ENCODE measurements around the gene ST3GAL2. TPM values are rescaled to one million over a fixed set of nuclear protein-coding genes. Genes with fewer than 3 reads are reported as not detected.
"Not testable (repeated sequence)": the region's sequence is repeated elsewhere in the genome, so short reads cannot be mapped to it uniquely, and the experiment has no call there.

The ST3GAL2 gene
- total RNA-seq, 1 experiment from 2014 or later = 9.7 TPM

DNA sequence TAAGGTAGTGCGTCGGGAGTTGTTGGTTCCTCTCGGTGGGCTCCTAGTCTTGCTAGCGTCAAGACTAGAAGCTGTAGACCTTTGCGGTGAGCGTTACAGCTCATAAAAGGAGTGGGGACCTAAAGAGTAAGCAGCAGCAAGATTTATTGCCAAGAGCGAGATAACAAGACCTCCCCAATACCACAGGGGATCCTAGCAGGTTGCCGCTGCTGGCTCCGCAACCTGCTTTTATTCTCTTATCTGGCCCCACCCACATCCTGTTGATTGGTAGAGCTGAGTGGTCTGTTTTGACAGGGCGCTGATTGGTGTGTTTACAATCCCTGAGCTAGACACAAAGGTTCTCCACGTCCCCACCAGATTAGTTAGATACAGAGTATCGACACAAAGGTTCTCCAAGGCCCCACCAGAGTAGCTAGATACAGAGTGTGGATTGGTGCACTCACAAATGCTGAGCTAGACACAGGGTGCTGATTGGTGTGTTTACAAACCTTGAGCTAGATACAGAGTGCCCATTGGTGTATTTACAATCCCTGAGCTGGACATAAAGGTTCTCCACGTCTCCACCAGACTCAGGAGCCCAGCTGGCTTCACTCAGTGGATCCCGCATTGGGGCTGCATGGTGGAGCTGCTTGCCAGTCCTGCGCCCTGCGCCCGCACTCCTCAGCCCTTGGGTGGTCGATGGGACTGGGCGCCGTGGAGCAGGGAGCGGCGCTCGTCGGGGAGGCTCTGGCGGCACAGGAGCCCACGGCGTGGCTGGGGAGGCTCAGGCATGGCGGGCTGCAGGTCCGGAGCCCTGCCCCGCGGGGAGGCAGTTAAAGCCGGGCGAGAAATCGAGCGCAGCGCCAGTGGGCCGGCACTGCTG, 11.5 kb upstream of the ST3GAL2 start:
- Mint-ChIP-seq H3K4me1 (ENCODE audit: low read depth, unreplicated experiment) (peaks cover 17% of the 10 kb centered on the region), H3K36me3 (ENCODE audit: insufficient read depth, unreplicated experiment) (peaks cover 17% of the 10 kb centered on the region)
- DNase-seq; H3K27ac Mint-ChIP-seq (ENCODE audit: unreplicated experiment); H3K4me3 Mint-ChIP-seq (ENCODE audit: low read depth, unreplicated experiment); H3K27me3 Mint-ChIP-seq (ENCODE audit: unreplicated experiment); BruUV-seq (replicated peaks); intact Hi-C loops (cut with micrococcal nuclease; ENCODE audit: unreplicated experiment); H3K9me3 Mint-ChIP-seq (ENCODE audit: low read depth, unreplicated experiment): not testable (repeated sequence)
- CTCF ChIA-PET = interaction anchor here (1.3 kb wide), 1 partner anchor 70 kb away, joined by 6 read pairs; no protein-coding TSS in a partner anchor

DNA sequence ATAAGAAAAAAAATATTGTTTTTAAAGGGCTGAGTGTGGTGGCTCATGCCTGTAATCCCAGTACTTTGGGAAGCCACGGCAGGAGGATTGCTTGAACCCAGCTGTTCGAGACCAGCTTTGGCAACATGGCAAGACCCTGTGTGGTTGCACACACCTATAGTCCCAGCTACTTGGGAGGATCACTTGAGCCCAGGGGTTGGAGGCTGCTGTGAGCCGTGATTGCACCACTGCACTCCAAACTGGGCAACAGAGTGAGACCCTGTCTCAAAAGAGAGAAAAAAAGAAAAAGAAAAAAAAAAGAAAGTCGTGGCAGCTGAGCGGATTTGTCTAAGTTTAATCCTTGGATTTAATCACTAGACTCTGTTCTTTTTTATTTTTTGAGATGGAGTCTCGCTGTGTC, 9.2 kb upstream of the ST3GAL2 start:
- Mint-ChIP-seq H3K4me1 (ENCODE audit: low read depth, unreplicated experiment) (peaks cover 14% of the 10 kb centered on the region), H3K27ac (ENCODE audit: unreplicated experiment) (no peak overlapping the region), H3K36me3 (ENCODE audit: insufficient read depth, unreplicated experiment) (no peaks in the 10 kb centered on the region), H3K4me3 (ENCODE audit: low read depth, unreplicated experiment) (no peak overlapping the region), H3K9me3 (ENCODE audit: low read depth, unreplicated experiment) (no peaks in the 10 kb centered on the region), H3K27me3 (ENCODE audit: unreplicated experiment) (no peaks in the 10 kb centered on the region)
- no TSS peak for BruUV-seq (replicated peaks)
- no peak for DNase-seq
- TF ChIP-seq, protein P1, sequence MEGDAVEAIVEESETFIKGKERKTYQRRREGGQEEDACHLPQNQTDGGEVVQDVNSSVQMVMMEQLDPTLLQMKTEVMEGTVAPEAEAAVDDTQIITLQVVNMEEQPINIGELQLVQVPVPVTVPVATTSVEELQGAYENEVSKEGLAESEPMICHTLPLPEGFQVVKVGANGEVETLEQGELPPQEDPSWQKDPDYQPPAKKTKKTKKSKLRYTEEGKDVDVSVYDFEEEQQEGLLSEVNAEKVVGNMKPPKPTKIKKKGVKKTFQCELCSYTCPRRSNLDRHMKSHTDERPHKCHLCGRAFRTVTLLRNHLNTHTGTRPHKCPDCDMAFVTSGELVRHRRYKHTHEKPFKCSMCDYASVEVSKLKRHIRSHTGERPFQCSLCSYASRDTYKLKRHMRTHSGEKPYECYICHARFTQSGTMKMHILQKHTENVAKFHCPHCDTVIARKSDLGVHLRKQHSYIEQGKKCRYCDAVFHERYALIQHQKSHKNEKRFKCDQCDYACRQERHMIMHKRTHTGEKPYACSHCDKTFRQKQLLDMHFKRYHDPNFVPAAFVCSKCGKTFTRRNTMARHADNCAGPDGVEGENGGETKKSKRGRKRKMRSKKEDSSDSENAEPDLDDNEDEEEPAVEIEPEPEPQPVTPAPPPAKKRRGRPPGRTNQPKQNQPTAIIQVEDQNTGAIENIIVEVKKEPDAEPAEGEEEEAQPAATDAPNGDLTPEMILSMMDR (IDR thresholded peaks at IDR 0.05; ENCODE audit: unreplicated experiment) = no peak
- CTCF ChIA-PET = no interaction called here
- intact Hi-C loops (cut with micrococcal nuclease; ENCODE audit: unreplicated experiment) = no loop called here

DNA sequence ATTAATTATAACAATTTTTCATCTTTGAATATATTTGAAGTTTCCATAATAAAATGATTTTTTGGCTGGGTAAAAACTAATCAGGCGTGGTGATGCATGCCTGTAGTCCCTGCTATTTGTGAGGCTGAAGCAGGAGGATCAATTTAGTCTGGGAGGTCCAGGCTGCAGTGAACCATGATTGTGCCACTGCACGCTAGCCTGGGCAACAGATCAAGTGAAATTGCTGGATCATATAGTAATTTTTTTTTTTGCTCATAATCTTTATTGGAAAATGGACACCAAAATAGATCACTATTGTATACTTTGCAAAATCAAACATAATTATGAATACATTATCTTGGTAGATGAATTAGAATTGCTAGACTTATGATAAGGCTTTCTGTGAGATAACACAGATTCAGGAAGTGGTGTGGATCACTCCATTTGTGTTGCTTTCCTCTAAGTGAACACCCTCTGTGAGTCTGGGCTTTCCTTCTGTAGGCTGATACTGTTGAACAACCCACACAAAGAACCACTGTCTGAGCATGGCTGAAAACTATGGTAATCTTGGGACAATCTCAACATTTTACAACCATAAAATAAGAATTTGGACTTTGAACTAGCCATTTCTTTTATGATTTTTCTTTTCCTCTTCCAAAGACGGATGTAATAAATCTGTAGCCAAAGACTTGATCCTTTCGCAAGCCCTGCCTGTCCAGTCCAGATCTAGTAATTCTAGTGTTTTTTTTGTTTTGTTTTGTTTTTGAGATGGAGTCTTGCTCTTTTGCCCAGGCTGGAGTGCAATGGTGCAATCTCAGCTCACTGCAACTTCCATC, 5.6 kb upstream of the ST3GAL2 start:
- intact Hi-C loops (cut with micrococcal nuclease; ENCODE audit: unreplicated experiment) = loop anchor here (5.0 kb wide), 1 partner anchor 62 kb away; no protein-coding TSS in a partner anchor
- no TSS peak for BruUV-seq (replicated peaks)
- no peak overlapping the region for H3K27ac Mint-ChIP-seq (ENCODE audit: unreplicated experiment)

DNA sequence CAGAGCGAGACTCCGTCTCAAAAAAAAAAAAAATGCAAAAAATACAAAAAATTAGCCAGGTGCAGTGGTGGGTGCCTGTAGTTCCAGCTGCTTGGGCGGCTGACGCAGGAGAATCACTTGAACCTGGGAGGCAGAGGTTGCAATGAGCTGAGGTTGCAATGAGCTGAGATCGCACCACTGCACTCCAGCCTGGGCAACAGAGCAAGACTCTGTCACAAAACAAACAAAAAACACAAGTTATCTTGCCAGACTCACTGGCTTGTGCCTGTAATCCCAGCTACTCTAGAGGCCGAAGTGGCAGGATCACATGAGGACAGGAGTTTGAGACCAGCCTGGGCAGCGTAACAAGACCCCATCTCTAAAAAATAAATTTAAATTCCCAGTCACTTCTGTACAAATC, 3.4 kb upstream of the ST3GAL2 start:
- Mint-ChIP-seq H3K27ac (ENCODE audit: unreplicated experiment) (no peak overlapping the region), H3K9me3 (ENCODE audit: low read depth, unreplicated experiment) (no peaks in the 10 kb centered on the region), H3K4me3 (ENCODE audit: low read depth, unreplicated experiment) (no peak overlapping the region), H3K4me1 (ENCODE audit: low read depth, unreplicated experiment) (peaks cover 21% of the 10 kb centered on the region), H3K27me3 (ENCODE audit: unreplicated experiment) (no peaks in the 10 kb centered on the region), H3K36me3 (ENCODE audit: insufficient read depth, unreplicated experiment) (peaks cover 22% of the 10 kb centered on the region)
- CTCF ChIA-PET = interaction anchor here (0.7 kb wide), 1 partner anchor 29 kb away, joined by 3 read pairs; no protein-coding TSS in a partner anchor
- DNase-seq = no peak
- TF ChIP-seq, protein P1 (IDR thresholded peaks at IDR 0.05; ENCODE audit: unreplicated experiment) = no peak
- intact Hi-C loops (cut with micrococcal nuclease; ENCODE audit: unreplicated experiment) = loop anchor here (5.0 kb wide), 1 partner anchor 60 kb away; no protein-coding TSS in a partner anchor
- BruUV-seq (replicated peaks) = no TSS peak

More for the DNA sequence above, 5.6 kb upstream of the ST3GAL2 start:
- TF ChIP-seq, protein P1 (IDR thresholded peaks at IDR 0.05; ENCODE audit: unreplicated experiment) = no peak
- H3K27me3 Mint-ChIP-seq (ENCODE audit: unreplicated experiment) = no peaks in the 10 kb centered on the region
- H3K9me3 Mint-ChIP-seq (ENCODE audit: low read depth, unreplicated experiment) = no peaks in the 10 kb centered on the region
- peaks cover 4% of the 10 kb centered on the region for H3K36me3 Mint-ChIP-seq (ENCODE audit: insufficient read depth, unreplicated experiment)
- CTCF ChIA-PET = no interaction called here
- no peak for DNase-seq
- H3K4me1 Mint-ChIP-seq (ENCODE audit: low read depth, unreplicated experiment) = peaks cover 8% of the 10 kb centered on the region
- H3K4me3 Mint-ChIP-seq (ENCODE audit: low read depth, unreplicated experiment) = no peak overlapping the region
